OCI-LY7 (cell line): ENCODE results near the gene NCKAP5. TPM values are rescaled to one million over a fixed set of nuclear protein-coding genes. Genes with fewer than 3 reads are reported as not detected.

ENCODE experiments used
- BruUV-seq: library from RNA; stranded (reverse); fragments of 400-500 nt; replicated peaks from 2 replicates; lab custom pipeline; 2021; lab: Mats Ljungman, UMichigan
- CTCF ChIA-PET: fragments of 300-600 bp; sonication (Branson Sonifier 250); formaldehyde crosslinking; loops from one replicate; lab custom pipeline; 2022; ENCODE audit warnings: antibody characterized with exemption; ENCODE audit not compliant: unreplicated experiment; lab: Charles Lee
- POLR2A ChIA-PET: fragments of 300-600 bp; sonication (Branson Sonifier 250); formaldehyde crosslinking; loops from one replicate; lab custom pipeline; 2022; ENCODE audit warnings: antibody characterized with exemption; lab: Charles Lee
- DNase-seq: peaks from one replicate; pipeline ENCODE4 v3.0.0-alpha.2; 2015; ENCODE audit warnings: low spot score
- H2AFZ ChIP-seq: fragments of 200-600 bp; sonication (generic), shearing (Covaris generic); 2 replicates; pipeline ENCODE4 v1.6.1; 2014; ENCODE audit warnings: mild to moderate bottlenecking, antibody characterized with exemption, low read length, moderate library complexity
- H3K27ac ChIP-seq: fragments of 200-600 bp; sonication (generic); 2 replicates; pipeline ENCODE4 v1.5.1; 2014; ENCODE audit warnings: mixed run types, low read depth, mild to moderate bottlenecking, moderate library complexity, low read length, inconsistent platforms; ENCODE audit not compliant: poor library complexity, severe bottlenecking
- H3K36me3 ChIP-seq: fragments of 200-600 bp; sonication (generic); 2 replicates; pipeline ENCODE4 v1.6.1; 2014; ENCODE audit warnings: mild to moderate bottlenecking, antibody characterized with exemption, low read length, moderate library complexity, mixed read lengths; ENCODE audit not compliant: insufficient read depth
- H3K4me1 ChIP-seq: fragments of 200-600 bp; sonication (generic); 2 replicates; pipeline ENCODE4 v1.5.1; 2014; ENCODE audit warnings: mild to moderate bottlenecking, low read length; ENCODE audit not compliant: insufficient read depth, poor library complexity, severe bottlenecking
- H3K4me2 ChIP-seq: fragments of 200-600 bp; sonication (generic); 2 replicates; pipeline ENCODE4 v1.6.1; 2014; ENCODE audit warnings: mild to moderate bottlenecking, low read length
- H3K4me3 ChIP-seq: fragments of 200-600 bp; sonication (generic); 2 replicates; pipeline ENCODE4 v1.5.1; 2014; ENCODE audit warnings: mild to moderate bottlenecking, low read depth, low read length; ENCODE audit not compliant: poor library complexity, severe bottlenecking
- H3K79me2 ChIP-seq: fragments of 200-600 bp; sonication (generic); 2 replicates; pipeline ENCODE4 v1.6.1; 2016; ENCODE audit warnings: low read depth, mild to moderate bottlenecking, low read length, moderate library complexity, mixed read lengths; ENCODE audit not compliant: insufficient read depth
- H3K9me2 ChIP-seq: fragments of 200-600 bp; sonication (generic); 2 replicates; pipeline ENCODE4 v1.6.1; 2016; ENCODE audit warnings: mild to moderate bottlenecking, low read length, mixed read lengths; ENCODE audit not compliant: insufficient read depth
- H3K9me3 ChIP-seq: fragments of 200-600 bp; sonication (generic); 2 replicates; pipeline ENCODE4 v1.6.1; 2014; ENCODE audit warnings: mild to moderate bottlenecking, mixed run types, low read length, mixed read lengths
- H4K20me1 ChIP-seq: fragments of 200-600 bp; sonication (generic); 2 replicates; pipeline ENCODE4 v1.6.1; 2014; ENCODE audit warnings: mild to moderate bottlenecking, antibody characterized with exemption, low read length, moderate library complexity, mixed read lengths; ENCODE audit not compliant: insufficient read depth
- EZH2phosphoT487 ChIP-seq: fragments of 200-600 bp; sonication (generic); IDR thresholded peaks from 2 replicates; pipeline ENCODE4 v1.6.1; 2018; ENCODE audit warnings: low read depth, borderline replicate concordance, mild to moderate bottlenecking, mixed run types, antibody characterized with exemption, low read length, moderate library complexity, mixed read lengths
- intact Hi-C: fragments of 100-400 bp; cut with micrococcal nuclease; formaldehyde crosslinking; loops from one replicate; pipeline ENCODE4 v1.10.0; 2022; ENCODE audit not compliant: unreplicated experiment
- total RNA-seq, 2 experiments: library from RNA; depleted of rRNA in 1 of 2; stranded (reverse); fragments of >200 nt in 1 of 2; shearing (Covaris generic) in 1 of 2; gene quantifications; 2 replicates each; pipeline ENCODE4 v1.2.3, GENCODE V29; 2014 to 2022
- TF ChIP-seq, protein P1 (sequence below): fragments of 200-600 bp; sonication (generic); conservative IDR thresholded peaks from 2 replicates; pipeline ENCODE4 v1.5.1; 2014; ENCODE audit warnings: mild to moderate bottlenecking, antibody characterized with exemption, low read length, moderate library complexity, mixed read lengths

Gene NCKAP5
- total RNA-seq, 2 experiments from 2014 or later = not detected

GRCh38 chr2:133200684-133201421 lies 367.4 kb downstream of the NCKAP5 start:
- no TSS peak for BruUV-seq
- Histone ChIP-seq H3K27ac (no peak overlapping the region), H3K36me3 (no peaks in the 10 kb centered on the region), H3K9me3 (no peaks in the 10 kb centered on the region), H3K79me2 (no peaks in the 10 kb centered on the region), H2AFZ (no peak overlapping the region), H3K4me3 (no peak overlapping the region), H3K4me2 (no peak overlapping the region), H3K4me1 (no peaks in the 10 kb centered on the region), H3K9me2 (peaks cover 3% of the 10 kb centered on the region; the same call in 1 of the 2 replicates), H4K20me1 (no peaks in the 10 kb centered on the region)
- CTCF ChIA-PET = no interaction called here
- POLR2A ChIA-PET = no interaction called here
- intact Hi-C loops = no loop called here
- TF ChIP-seq EZH2phosphoT487 = no peak
- TF ChIP-seq, protein P1, sequence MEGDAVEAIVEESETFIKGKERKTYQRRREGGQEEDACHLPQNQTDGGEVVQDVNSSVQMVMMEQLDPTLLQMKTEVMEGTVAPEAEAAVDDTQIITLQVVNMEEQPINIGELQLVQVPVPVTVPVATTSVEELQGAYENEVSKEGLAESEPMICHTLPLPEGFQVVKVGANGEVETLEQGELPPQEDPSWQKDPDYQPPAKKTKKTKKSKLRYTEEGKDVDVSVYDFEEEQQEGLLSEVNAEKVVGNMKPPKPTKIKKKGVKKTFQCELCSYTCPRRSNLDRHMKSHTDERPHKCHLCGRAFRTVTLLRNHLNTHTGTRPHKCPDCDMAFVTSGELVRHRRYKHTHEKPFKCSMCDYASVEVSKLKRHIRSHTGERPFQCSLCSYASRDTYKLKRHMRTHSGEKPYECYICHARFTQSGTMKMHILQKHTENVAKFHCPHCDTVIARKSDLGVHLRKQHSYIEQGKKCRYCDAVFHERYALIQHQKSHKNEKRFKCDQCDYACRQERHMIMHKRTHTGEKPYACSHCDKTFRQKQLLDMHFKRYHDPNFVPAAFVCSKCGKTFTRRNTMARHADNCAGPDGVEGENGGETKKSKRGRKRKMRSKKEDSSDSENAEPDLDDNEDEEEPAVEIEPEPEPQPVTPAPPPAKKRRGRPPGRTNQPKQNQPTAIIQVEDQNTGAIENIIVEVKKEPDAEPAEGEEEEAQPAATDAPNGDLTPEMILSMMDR = no peak
- DNase-seq = no peak

DNA sequence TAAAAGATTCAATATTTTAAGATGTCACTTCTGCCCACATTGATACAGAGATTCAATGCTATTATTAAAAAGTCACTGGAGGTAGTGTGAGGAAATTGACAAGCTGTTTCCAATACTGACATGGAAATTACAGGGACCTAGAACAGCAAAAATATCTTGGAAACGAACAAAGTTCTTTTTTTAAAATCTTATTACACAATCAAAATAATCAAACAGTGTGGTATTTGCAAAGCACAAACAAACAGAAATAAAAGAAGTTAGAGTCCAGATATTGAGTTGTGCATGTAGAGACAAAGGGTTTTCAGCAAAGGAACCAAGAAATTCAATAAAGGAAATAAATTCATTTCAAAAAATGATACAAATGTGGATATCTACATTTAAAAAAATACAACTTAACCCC lies 369.6 kb downstream of the NCKAP5 start:
- no TSS peak for BruUV-seq
- Histone ChIP-seq H3K9me3 (no peaks in the 10 kb centered on the region), H3K9me2 (peaks cover 3% of the 10 kb centered on the region; the same call in 1 of the 2 replicates), H3K27ac (no peak overlapping the region), H3K79me2 (no peaks in the 10 kb centered on the region), H4K20me1 (no peaks in the 10 kb centered on the region), H2AFZ (no peak overlapping the region), H3K4me2 (no peak overlapping the region), H3K36me3 (no peaks in the 10 kb centered on the region), H3K4me1 (no peaks in the 10 kb centered on the region), H3K4me3 (no peak overlapping the region)
- DNase-seq = no peak
- ChIA-PET CTCF (no interaction called here), POLR2A (no interaction called here)
- intact Hi-C loops = no loop called here
- TF ChIP-seq EZH2phosphoT487 = no peak
- TF ChIP-seq, protein P1 = no peak

- POLR2A ChIA-PET = no interaction called here
- Histone ChIP-seq H3K9me3 (no peaks in the 10 kb centered on the region), H3K4me1 (no peaks in the 10 kb centered on the region), H3K4me3 (no peak overlapping the region), H3K9me2 (peaks cover 3% of the 10 kb centered on the region; the same call in 1 of the 2 replicates), H4K20me1 (no peaks in the 10 kb centered on the region), H2AFZ (no peak overlapping the region), H3K27ac (no peak overlapping the region), H3K36me3 (no peaks in the 10 kb centered on the region), H3K4me2 (no peak overlapping the region), H3K79me2 (no peaks in the 10 kb centered on the region)
- DNase-seq = no peak
- intact Hi-C loops = no loop called here
- CTCF ChIA-PET = no interaction called here
- TF ChIP-seq, protein P1 = no peak
- no peak for TF ChIP-seq EZH2phosphoT487
- no TSS peak for BruUV-seq
These were observed 371.1 kb downstream of the NCKAP5 start for GRCh38 chr2:133197156-133197555.
